DOHH2 (cell line): ENCODE results near the gene XCL2.

Source experiments
- H3F3A ChIP-seq: fragments of 200-600 bp; sonication (generic), shearing (Covaris generic); 2 replicates; pipeline ENCODE4 v1.6.0; 2016; ENCODE audit warnings: antibody characterized with exemption, mild to moderate bottlenecking; ENCODE audit not compliant: control insufficient read depth, insufficient read depth
- H3K27ac ChIP-seq: fragments of 200-600 bp; sonication (generic); 2 replicates; pipeline ENCODE4 v1.5.1; 2014; ENCODE audit warnings: low read depth, mild to moderate bottlenecking, low read length, moderate library complexity
- H3K27me3 ChIP-seq: fragments of 200-600 bp; sonication (generic); 2 replicates; pipeline ENCODE4 v1.6.1; 2014; ENCODE audit warnings: mild to moderate bottlenecking, low read length, mixed read lengths; ENCODE audit not compliant: control insufficient read depth
- H3K36me3 ChIP-seq: fragments of 200-600 bp; sonication (generic); 2 replicates; pipeline ENCODE4 v1.6.1; 2014; ENCODE audit warnings: mild to moderate bottlenecking, low read length, moderate library complexity, mixed read lengths; ENCODE audit not compliant: control insufficient read depth
- H3K4me1 ChIP-seq: fragments of 200-600 bp; sonication (generic); 2 replicates; pipeline ENCODE4 v1.6.1; 2014; ENCODE audit warnings: mild to moderate bottlenecking, low read length, mixed read lengths; ENCODE audit not compliant: control insufficient read depth
- H3K4me2 ChIP-seq: fragments of 200-600 bp; sonication (generic); 2 replicates; pipeline ENCODE4 v1.6.0; 2014; ENCODE audit warnings: mild to moderate bottlenecking, low read length, moderate library complexity
- H3K4me3 ChIP-seq: fragments of 200-600 bp; sonication (generic); 2 replicates; pipeline ENCODE4 v1.5.1; 2014; ENCODE audit warnings: mild to moderate bottlenecking, low read length, mixed read lengths
- H3K79me2 ChIP-seq: fragments of 200-600 bp; sonication (generic); 2 replicates; pipeline ENCODE4 v1.6.1; 2014; ENCODE audit warnings: mild to moderate bottlenecking, low read length, mixed read lengths; ENCODE audit not compliant: control insufficient read depth
- H3K9me2 ChIP-seq: fragments of 200-600 bp; sonication (generic); replicated peaks from 2 replicates; pipeline ENCODE4 v1.6.1; 2014; ENCODE audit warnings: mild to moderate bottlenecking, low read length, mixed read lengths; ENCODE audit not compliant: control insufficient read depth
- H3K9me3 ChIP-seq: fragments of 200-600 bp; sonication (generic); 2 replicates; pipeline ENCODE4 v1.6.1; 2014; ENCODE audit warnings: antibody characterized with exemption, low read length, mixed read lengths; ENCODE audit not compliant: control insufficient read depth, insufficient read depth
- H4K20me1 ChIP-seq: fragments of 200-600 bp; sonication (generic); 2 replicates; pipeline ENCODE4 v1.6.0; 2014; ENCODE audit warnings: low read depth, mild to moderate bottlenecking, antibody characterized with exemption, low read length, moderate library complexity; ENCODE audit not compliant: control insufficient read depth, insufficient read depth
- EZH2phosphoT487 ChIP-seq: fragments of 200-600 bp; sonication (generic); IDR thresholded peaks from 2 replicates; pipeline ENCODE4 v1.6.1; 2017; ENCODE audit warnings: borderline replicate concordance, mild to moderate bottlenecking, antibody characterized with exemption, low read length, moderate library complexity, mixed read lengths
- TF ChIP-seq, protein P1 (sequence below): fragments of 200-600 bp; sonication (generic); IDR thresholded peaks from one replicate; pipeline ENCODE4 v1.5.1; 2014; ENCODE audit warnings: antibody characterized with exemption, mild to moderate bottlenecking, low read depth, low read length; ENCODE audit not compliant: poor library complexity, severe bottlenecking

XCL2 gene

GRCh38 chr1:168567568-168567967, 23.8 kb upstream of the XCL2 start:
- Histone ChIP-seq H3K79me2 (no peaks in the 10 kb centered on the region), H3K9me3 (no peaks in the 10 kb centered on the region), H3K27me3 (0 out of 2 replicates have a peak, but pooled peaks cover 3% of the 10 kb centered on the region), H3K36me3 (no peaks in the 10 kb centered on the region), H3K4me2 (no peak overlapping the region), H3F3A (no peaks in the 10 kb centered on the region), H4K20me1 (no peaks in the 10 kb centered on the region), H3K9me2 (no peaks in the 10 kb centered on the region), H3K4me3 (no peak overlapping the region), H3K4me1 (no peaks in the 10 kb centered on the region), H3K27ac (no peak overlapping the region)
- TF ChIP-seq, protein P1, sequence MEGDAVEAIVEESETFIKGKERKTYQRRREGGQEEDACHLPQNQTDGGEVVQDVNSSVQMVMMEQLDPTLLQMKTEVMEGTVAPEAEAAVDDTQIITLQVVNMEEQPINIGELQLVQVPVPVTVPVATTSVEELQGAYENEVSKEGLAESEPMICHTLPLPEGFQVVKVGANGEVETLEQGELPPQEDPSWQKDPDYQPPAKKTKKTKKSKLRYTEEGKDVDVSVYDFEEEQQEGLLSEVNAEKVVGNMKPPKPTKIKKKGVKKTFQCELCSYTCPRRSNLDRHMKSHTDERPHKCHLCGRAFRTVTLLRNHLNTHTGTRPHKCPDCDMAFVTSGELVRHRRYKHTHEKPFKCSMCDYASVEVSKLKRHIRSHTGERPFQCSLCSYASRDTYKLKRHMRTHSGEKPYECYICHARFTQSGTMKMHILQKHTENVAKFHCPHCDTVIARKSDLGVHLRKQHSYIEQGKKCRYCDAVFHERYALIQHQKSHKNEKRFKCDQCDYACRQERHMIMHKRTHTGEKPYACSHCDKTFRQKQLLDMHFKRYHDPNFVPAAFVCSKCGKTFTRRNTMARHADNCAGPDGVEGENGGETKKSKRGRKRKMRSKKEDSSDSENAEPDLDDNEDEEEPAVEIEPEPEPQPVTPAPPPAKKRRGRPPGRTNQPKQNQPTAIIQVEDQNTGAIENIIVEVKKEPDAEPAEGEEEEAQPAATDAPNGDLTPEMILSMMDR: no peak
- TF ChIP-seq EZH2phosphoT487: no peak

DNA sequence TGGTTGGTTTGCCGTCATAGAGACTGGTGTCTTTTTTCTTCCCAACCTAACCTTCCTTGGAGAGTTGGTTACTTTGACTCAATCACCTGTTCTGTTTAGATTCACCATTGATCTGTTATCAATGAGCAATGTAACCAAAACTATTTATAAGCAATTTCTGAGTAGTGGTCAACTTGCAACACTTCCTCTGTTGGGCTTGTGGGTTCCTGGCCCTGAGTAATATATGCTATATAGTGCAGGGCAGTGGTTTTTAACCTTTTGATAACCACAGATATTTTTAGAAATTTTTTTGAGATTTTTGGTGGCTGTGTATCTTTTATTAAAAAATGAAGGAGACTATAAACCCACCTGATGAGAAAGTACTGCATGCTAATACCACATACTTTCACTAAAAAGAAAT, 23.2 kb upstream of the XCL2 start:
- no peaks in the 10 kb centered on the region for H4K20me1 ChIP-seq
- H3K4me3 ChIP-seq: no peak overlapping the region
- H3K79me2 ChIP-seq: no peaks in the 10 kb centered on the region
- H3K9me2 ChIP-seq: no peaks in the 10 kb centered on the region
- H3K4me2 ChIP-seq: no peak overlapping the region
- no peaks in the 10 kb centered on the region for H3K9me3 ChIP-seq
- TF ChIP-seq EZH2phosphoT487: no peak
- TF ChIP-seq, protein P1: no peak
- 0 out of 2 replicates have a peak, but pooled peaks cover 3% of the 10 kb centered on the region for H3K27me3 ChIP-seq
- no peaks in the 10 kb centered on the region for H3F3A ChIP-seq
- H3K4me1 ChIP-seq: no peaks in the 10 kb centered on the region
- no peaks in the 10 kb centered on the region for H3K36me3 ChIP-seq
- no peak overlapping the region for H3K27ac ChIP-seq

DNA sequence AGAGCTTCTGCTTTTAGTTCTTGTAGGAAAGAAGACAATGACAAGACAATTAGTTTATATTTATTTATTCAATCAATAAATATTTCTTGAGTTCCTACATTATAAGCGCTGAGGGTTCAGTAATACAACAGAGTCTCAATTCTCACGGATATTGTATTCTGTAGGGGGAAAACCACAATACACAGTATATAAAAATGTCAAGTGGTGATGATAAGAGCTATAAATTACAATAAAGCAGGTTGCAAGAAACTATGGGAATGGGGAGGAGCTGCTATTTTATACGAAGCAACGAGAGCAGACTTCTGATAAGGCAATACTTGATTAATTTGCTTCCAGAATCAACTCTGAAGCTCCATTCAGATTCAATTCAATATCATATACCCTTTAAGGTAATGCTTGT, 22.0 kb upstream of the XCL2 start:
- Histone ChIP-seq H3K79me2 (no peaks in the 10 kb centered on the region), H3K27ac (no peak overlapping the region), H3K4me2 (no peak overlapping the region), H4K20me1 (no peaks in the 10 kb centered on the region), H3K9me2 (no peaks in the 10 kb centered on the region), H3K36me3 (no peaks in the 10 kb centered on the region), H3K27me3 (0 out of 2 replicates have a peak, but pooled peaks cover 2% of the 10 kb centered on the region), H3K9me3 (no peaks in the 10 kb centered on the region), H3K4me1 (no peaks in the 10 kb centered on the region), H3K4me3 (no peak overlapping the region), H3F3A (no peaks in the 10 kb centered on the region)
- no peak for TF ChIP-seq EZH2phosphoT487
- TF ChIP-seq, protein P1: no peak
